Stimulated activated CD8-positive, alpha-beta memory T cell treated with anti-CD3 and anti-CD28 coated beads, Interleukin-7, amount 100 ng/mL, for 24 hours (primary cell): ENCODE results near the gene FOSB.
A peak's percentile ranks its signal among the peaks of the same experiment; 100 is the strongest.

Experiments
- DNase-seq: peaks from one replicate; pipeline ENCODE4 v3.0.0-alpha.2; 2020; ENCODE audit warnings: low read depth

Gene FOSB

DNA sequence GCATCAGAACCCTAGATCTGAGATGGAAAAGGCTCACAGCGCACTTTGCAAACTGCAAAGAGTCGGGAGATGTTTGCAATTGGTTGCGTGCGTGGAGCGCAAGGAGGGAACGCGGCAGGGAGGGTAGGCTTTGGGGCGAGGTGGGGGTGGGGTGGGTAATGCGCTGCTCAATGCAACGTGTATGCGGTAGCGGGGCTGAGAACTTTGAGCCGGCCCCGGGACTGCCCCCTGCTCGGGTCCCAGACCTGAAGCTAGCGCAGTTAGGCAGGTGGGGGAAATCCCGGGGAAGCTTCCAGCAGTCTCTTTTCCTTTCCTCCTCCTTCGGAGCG is 971 bp downstream of the FOSB start:
- no peak for DNase-seq

DNA sequence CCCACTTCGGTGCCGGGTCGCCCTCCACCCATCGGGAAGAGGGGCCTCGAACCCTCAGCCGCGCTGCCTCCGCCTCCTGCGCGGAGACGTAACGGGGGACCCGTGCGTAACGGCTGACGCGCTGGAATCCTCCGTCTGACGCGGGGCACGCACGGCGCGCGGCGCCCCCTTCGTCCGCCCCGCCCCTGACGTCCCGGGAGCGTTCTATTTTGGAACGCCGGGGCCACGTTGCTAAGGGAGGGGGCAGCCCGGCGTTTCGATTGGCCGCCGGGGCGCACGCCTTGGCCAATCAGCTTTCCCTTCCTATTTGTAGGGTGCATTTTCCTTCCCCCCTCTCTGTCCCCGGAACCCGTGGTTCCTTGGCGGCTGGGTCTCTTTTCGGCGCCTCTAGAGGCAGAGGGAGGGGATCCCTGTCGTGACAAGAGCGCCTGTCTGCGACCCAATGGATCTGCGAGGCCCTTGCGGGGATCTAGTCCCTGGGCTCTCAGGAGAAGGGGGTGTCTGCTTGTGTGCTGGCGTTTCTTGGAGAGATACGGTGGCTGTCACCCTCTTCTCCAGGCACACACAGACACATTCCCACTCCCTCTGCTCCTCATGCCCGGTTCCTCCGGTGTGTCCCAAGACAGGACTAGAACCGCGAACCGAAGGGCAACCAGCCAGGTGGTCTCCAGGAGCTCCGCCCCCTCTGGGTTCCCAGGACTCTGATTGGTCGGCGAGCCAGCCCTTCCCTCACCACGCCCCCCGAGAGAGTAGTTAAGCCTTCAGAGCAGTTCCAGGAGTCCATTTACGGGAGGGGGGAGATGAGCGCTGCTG is 1.5 kb downstream of the FOSB start:
- DNase-seq: peak; percentile 83

GRCh38 chr19:45469945-45470761 is 2.4 kb downstream of the FOSB start:
- no peak for DNase-seq

GRCh38 chr19:45470762-45471081 is 2.9 kb downstream of the FOSB start:
- DNase-seq: no peak

GRCh38 chr19:45471111-45471930 is 3.5 kb downstream of the FOSB start:
- no peak for DNase-seq

- no peak for DNase-seq
Measured at GRCh38 chr19:45471931-45472562, 4.3 kb downstream of the FOSB start.

- no peak for DNase-seq
Measured at GRCh38 chr19:45472563-45473366, 5.0 kb downstream of the FOSB start.

DNA sequence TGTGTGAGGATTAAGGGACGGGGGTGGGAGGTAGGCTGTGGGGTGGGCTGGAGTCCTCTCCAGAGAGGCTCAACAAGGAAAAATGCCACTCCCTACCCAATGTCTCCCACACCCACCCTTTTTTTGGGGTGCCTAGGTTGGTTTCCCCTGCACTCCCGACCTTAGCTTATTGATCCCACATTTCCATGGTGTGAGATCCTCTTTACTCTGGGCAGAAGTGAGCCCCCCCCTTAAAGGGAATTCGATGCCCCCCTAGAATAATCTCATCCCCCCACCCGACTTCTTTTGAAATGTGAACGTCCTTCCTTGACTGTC is 5.5 kb downstream of the FOSB start:
- no peak for DNase-seq

DNA sequence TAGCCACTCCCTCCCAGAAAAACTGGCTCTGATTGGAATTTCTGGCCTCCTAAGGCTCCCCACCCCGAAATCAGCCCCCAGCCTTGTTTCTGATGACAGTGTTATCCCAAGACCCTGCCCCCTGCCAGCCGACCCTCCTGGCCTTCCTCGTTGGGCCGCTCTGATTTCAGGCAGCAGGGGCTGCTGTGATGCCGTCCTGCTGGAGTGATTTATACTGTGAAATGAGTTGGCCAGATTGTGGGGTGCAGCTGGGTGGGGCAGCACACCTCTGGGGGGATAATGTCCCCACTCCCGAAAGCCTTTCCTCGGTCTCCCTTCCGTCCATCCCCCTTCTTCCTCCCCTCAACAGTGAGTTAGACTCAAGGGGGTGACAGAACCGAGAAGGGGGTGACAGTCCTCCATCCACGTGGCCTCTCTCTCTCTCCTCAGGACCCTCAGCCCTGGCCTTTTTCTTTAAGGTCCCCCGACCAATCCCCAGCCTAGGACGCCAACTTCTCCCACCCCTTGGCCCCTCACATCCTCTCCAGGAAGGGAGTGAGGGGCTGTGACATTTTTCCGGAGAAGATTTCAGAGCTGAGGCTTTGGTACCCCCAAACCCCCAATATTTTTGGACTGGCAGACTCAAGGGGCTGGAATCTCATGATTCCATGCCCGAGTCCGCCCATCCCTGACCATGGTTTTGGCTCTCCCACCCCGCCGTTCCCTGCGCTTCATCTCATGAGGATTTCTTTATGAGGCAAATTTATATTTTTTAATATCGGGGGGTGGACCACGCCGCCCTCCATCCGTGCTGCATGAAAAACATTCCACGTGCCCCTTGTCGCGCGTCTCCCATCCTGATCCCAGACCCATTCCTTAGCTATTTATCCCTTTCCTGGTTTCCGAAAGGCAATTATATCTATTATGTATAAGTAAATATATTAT is 6.1 kb downstream of the FOSB start:
- DNase-seq: no peak

DNA sequence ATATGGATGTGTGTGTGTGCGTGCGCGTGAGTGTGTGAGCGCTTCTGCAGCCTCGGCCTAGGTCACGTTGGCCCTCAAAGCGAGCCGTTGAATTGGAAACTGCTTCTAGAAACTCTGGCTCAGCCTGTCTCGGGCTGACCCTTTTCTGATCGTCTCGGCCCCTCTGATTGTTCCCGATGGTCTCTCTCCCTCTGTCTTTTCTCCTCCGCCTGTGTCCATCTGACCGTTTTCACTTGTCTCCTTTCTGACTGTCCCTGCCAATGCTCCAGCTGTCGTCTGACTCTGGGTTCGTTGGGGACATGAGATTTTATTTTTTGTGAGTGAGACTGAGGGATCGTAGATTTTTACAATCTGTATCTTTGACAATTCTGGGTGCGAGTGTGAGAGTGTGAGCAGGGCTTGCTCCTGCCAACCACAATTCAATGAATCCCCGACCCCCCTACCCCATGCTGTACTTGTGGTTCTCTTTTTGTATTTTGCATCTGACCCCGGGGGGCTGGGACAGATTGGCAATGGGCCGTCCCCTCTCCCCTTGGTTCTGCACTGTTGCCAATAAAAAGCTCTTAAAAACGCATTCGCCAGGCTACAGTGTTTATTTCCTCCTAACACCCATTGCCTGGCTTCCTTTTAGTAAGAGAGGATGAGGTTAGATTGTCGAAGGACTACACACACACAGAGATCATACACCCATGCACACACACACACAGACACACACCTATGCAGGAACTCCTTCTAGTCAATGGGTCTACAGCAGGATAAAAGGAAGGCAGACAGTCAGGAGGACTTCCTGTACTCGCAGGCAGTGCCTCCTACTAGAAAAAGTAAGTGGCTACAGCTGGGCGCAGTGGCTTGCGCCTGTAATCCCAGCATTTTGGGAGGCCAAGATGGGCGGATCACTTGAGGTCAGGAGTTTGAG is 7.1 kb downstream of the FOSB start:
- DNase-seq: no peak

DNA sequence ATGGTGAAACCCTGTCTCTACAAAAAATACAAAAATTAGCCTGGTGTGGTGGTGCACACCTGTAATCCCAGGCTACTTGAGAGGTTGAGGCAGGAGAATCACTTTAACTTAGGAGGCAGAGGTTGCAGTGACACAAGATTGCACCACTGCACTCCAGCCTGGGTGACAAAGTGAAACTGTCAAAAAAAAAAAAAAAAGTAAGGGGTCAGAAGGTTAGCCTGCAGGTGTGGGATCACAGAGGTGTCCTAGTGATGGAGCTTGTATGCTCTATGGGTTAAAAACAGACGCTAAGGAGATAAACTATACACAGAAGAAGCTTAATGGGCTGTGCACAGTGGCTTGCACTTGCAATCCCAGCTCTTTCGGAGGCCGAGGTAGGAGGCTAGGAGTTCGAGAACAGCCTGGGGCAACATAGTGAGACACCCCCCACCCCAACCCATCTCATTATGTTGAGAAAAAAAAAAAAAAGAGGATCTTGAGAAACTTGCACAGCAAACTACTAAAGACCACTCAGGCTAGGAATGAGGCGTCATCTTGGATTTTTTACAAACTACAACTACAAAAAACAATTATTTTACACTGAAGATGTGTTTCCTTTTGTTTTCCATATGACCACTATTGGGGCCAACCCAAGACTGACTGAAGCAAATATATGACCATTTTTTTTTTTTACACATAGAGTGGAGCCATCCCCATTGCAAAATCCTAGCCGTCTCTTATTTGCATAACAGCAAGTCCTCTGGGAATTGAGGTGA is 7.9 kb downstream of the FOSB start:
- no peak for DNase-seq

GRCh38 chr19:45476304-45476703 is 8.5 kb downstream of the FOSB start:
- DNase-seq: no peak

- DNase-seq: no peak
Measured at GRCh38 chr19:45477186-45477585, 9.4 kb downstream of the FOSB start.

DNA sequence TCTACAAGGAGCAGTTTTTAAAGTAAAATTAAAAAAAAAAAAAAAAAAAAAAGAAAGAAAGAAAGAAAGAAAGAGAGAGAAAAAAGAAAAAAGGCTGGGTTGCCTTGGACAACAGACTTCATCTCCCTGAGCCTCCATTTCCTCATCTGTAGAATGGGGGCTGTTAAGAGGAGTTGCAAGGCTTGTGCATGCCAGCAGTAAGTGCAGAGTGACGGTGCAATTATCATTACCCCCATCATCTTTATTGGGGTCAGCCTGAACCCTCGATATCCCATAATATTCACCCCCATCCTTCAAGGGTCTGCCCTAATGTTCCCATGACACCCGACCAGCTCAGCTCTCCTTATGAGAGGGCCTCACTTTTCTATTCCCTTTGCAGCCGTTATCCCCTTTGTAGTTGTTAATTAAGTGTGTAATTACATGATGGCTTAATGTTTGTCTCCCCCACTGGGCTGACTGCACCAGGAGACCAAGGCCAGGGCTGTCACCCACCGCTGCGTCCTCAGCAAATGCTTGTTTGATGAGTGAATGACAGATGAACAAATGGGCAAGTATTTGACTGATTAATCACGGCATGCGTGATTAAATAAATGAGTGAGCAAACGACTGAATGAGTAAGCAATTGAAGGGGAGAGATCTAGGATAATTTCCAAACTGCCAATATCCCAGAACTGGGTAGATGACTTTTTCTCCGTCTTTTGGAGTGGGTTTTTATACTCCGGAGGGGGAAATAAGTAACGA is 10.1 kb downstream of the FOSB start:
- DNase-seq: no peak

DNA sequence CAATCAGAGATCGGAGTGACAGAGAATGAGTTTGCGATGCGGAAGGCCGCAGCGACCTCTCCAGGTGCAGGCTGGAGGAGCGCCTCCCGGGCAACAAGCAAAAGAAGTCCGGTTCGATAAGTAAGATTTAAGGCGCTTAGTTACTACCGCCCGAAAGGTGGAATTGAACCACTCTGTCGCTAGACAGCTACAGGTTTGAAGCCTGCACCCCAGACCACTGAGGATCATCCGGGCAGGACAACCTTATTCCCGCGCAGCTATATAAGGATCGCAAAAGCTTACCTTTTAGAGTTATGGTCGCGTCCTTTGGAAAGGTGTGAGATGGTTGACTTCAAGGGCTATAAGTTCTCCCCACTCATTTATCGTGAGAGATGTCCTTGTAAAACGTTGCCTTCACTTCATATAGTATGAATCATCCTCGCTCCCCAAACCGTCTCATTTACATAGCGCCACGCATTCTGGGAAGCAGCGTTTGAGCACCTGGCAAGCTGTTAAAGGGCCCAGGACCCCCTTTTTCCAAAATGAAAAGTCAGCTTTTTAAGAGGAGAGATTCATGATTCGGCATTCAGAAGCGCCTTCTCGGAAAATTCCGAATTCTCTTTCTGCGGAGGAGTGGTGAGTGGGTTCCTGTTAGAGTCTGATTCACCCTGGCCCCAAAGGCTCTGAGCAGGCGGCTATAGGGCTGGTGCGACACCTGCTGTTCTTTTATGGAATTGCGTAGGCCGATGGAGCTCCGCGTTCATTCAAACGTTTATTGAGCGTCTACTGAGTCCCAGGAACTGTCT is 10.8 kb downstream of the FOSB start:
- peak; percentile 84 for DNase-seq

DNA sequence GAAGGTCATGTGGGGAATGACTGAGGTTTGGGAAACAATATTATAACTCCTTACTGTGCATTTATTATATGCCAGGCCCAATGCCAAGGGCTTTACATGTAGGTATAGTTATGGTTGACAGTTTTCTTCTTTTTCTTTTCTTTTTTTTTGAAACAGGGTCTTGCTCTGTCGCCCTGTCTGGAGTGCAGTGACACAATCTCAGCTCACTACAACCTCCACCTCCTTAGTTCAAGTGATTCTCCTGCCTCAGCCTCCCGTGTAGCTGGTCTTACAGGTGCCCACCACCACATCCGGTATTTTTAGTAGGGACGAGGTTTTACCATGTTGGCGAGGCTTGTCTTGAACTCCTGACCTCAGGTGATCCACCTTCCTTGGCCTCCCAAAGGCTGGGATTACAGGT is 15.2 kb downstream of the FOSB start:
- DNase-seq: no peak

DNA sequence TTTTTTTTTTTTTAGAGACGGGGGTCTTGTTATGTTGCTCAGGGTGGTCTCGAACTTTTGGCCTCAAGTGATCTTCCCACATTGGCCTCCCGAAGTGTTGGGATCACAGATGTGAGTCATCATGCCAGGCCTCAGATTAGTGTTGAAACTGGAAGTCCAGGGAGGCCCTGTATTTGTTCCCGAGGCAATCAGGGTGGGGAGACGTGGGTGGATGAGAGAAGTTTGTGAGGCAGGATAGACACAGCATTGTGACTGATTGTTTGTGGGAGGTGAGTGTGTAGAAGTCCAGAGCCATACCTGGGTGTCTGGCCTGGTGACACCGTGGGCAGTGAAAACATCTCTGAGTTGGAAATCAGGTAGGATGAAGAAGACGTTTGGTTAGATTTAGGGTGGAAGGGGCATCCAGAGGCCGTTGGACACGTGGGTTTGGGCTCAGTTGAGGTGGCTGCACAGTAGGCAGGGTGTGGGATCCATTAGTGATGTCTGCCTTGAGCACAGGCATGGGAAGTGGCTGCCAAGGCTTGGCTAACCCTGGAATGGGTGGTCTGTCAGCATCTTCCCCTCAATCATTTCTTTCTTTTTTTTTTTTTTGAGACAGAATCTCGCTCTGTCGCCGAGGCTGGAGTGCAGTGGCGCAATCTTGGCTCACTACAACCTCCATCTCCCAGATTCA is 16.6 kb downstream of the FOSB start:
- no peak for DNase-seq
